Common myeloid progenitor, CD34-positive (primary cell): ENCODE measurements around the gene REPIN1.
A peak's percentile ranks its signal among the peaks of the same experiment; 100 is the strongest.

Experiments
- CTCF ChIA-PET: fragments of 350-600 bp; sonication (Branson Sonifier 250); formaldehyde crosslinking; loops from one replicate; lab custom pipeline; 2021; ENCODE audit warnings: antibody characterized with exemption; lab: Charles Lee
- POLR2A ChIA-PET: fragments of 350-600 bp; sonication (Branson Sonifier 250); formaldehyde crosslinking; loops from one replicate; lab custom pipeline; 2021; ENCODE audit warnings: antibody characterized with exemption; lab: Charles Lee
- DNase-seq, 3 donors: peaks; one replicate each; pipeline versions ENCODE4 v3.0.0 to v3.0.0-alpha.2; 2013
- H3K27ac ChIP-seq, 2 experiments: 1 replicate in 1 of 2; 2 replicates in 1 of 2; pipeline ENCODE4 v1.7.0; 2013; ENCODE audit warnings: inconsistent platforms in 2 of 2, low read length in 2 of 2, mild to moderate bottlenecking in 2 of 2, low read depth in 1 of 2, moderate library complexity in 1 of 2; ENCODE audit not compliant: severe bottlenecking in 2 of 2, insufficient read depth in 1 of 2, poor library complexity in 1 of 2
- H3K27me3 ChIP-seq, 5 experiments: replicated peaks in 2 of 5; 1 replicate in 3 of 5; 2 replicates in 2 of 5; pipeline versions ENCODE4 v1.6.1 to v1.7.0; 2013; ENCODE audit warnings: low read length in 4 of 5, mild to moderate bottlenecking in 2 of 5, moderate library complexity in 2 of 5, inconsistent platforms in 1 of 5; ENCODE audit not compliant: insufficient read depth in 5 of 5, control insufficient read depth in 4 of 5
- H3K36me3 ChIP-seq, 4 experiments: 1 replicate in 2 of 4; 2 replicates in 2 of 4; pipeline versions ENCODE4 v1.6.1 to v1.7.0; 2013; ENCODE audit warnings: low read length in 3 of 4, control low read depth in 1 of 4, mild to moderate bottlenecking in 1 of 4; ENCODE audit not compliant: control insufficient read depth in 4 of 4, insufficient read depth in 4 of 4
- H3K4me1 ChIP-seq, 4 experiments: 1 replicate in 3 of 4; 2 replicates in 1 of 4; pipeline versions ENCODE4 v1.6.1 to v1.7.1; 2013; ENCODE audit warnings: low read length in 3 of 4, mild to moderate bottlenecking in 3 of 4, control low read depth in 1 of 4, inconsistent platforms in 1 of 4, moderate library complexity in 1 of 4; ENCODE audit not compliant: control insufficient read depth in 4 of 4, insufficient read depth in 4 of 4; ENCODE audit errors: control extremely low read depth in 1 of 4
- H3K4me3 ChIP-seq, 7 experiments: 1 replicate in 4 of 7; 2 replicates in 3 of 7; pipeline versions ENCODE4 v1.5.1 to v1.7.0; 2013; ENCODE audit warnings: mild to moderate bottlenecking in 7 of 7, low read length in 6 of 7, moderate library complexity in 6 of 7, inconsistent platforms in 2 of 7, low read depth in 2 of 7, control low read depth in 1 of 7; ENCODE audit not compliant: insufficient read depth in 4 of 7, control insufficient read depth in 1 of 7; ENCODE audit errors: extremely low read depth in 1 of 7
- H3K9me3 ChIP-seq, 5 experiments: 1 replicate in 4 of 5; 2 replicates in 1 of 5; pipeline versions ENCODE4 v1.6.1 to v1.7.1; 2013; ENCODE audit warnings: low read length in 4 of 5, mild to moderate bottlenecking in 2 of 5, inconsistent platforms in 1 of 5, low read depth in 1 of 5, moderate library complexity in 1 of 5; ENCODE audit not compliant: control insufficient read depth in 4 of 5, insufficient read depth in 2 of 5; ENCODE audit errors: control extremely low read depth in 1 of 5
- WGBS: methylation state at CpG from one replicate; pipeline ENCODE4 v1.1.5; 2013; ENCODE audit not compliant: insufficient coverage; 5-methylcytosine and 5-hydroxymethylcytosine counted together

REPIN1 gene

DNA sequence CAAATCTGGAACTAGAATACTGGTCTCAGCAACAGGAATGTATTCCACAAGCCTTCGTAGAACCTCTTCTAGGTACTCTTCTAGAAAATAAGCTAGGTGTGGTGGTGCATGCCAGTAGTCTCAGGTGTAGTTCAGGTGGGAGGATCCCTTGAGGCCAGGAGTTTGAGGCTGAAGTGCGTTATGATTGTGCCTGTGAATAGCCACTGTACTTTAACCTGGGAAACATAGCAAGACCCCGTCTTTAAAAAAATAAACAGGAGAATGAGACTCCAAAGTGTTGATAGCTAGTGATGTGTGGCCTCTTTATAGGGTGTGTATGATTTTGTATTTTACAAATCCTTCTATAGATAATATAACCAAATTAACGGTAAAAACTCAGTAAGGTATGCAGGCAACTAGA is 9.0 kb downstream of the REPIN1 start:
- Histone ChIP-seq H3K36me3 (peaks cover 4 to 27% (median 17%) of the 10 kb centered on the region in 4 experiments), H3K4me1 (peaks cover 15 to 60% (median 40%) of the 10 kb centered on the region in 4 experiments), H3K27me3 (no peaks in the 10 kb centered on the region), H3K4me3 (peak overlapping the region in 1 of 7 experiments; percentile 90), H3K27ac (peak overlapping the region in 1 of 2 experiments; percentile 90), H3K9me3 (no peaks in the 10 kb centered on the region)
- ChIA-PET CTCF (interaction anchor here (0.6 to 2.6 kb wide), 13 partner anchors 8 to 262 kb away, joined by 3 to 16 read pairs (median 3); partner anchors contain the start of genes ACTR3C, LRRC61 and REPIN1), POLR2A (interaction anchor here (1.3 to 2.3 kb wide), 3 partner anchors 9 to 22 kb away, joined by 4 to 13 read pairs (median 12); partner anchors contain the start of gene REPIN1)
- no peak for DNase-seq
- 84% methylated on average over 2 of the region's 4 CpGs for WGBS

DNA sequence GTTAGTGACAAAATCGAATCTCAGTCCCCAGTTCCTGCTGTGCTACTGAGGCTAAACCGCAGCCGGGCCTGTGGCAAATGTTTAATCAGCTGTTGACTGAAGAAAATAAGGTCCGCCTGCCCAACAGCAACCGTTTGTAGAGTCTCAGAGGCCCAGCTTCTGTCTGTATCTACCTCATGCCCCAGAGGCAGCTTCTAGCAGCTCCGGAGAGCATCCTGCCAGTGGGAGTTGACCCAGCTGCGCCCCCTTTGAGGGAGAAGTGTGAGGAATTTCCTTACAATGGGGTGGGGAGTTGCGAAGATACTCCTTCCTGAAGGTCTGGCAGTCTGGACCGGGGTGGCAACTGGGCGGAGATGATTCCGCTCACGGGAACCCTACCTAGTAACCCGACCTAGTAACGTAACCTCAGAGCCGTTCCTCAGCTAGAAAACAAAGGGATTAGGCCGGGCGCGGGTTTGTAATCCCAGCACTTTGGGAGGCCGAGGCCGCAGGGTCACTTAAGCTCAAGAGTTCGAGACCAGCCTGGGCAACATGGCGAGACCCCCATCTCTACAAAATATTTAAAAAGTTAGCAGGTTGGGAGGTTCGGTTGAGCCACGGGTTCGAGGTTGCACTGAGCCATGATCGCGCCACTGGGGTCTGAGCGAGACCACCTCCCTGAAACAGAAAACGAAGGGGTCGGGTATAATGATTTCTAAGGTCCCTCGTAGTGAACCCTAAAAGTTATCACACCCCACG is 9.7 kb downstream of the REPIN1 start:
- Histone ChIP-seq H3K36me3 (peaks cover 2 to 20% (median 12%) of the 10 kb centered on the region in 4 experiments), H3K4me1 (peaks cover 13 to 54% (median 34%) of the 10 kb centered on the region in 4 experiments), H3K27ac (peak overlapping the region; percentile 50 to 90), H3K27me3 (no peaks in the 10 kb centered on the region), H3K9me3 (no peaks in the 10 kb centered on the region), H3K4me3 (peak overlapping the region; percentile 60 to 90 (median 80))
- ChIA-PET CTCF (interaction anchor here (0.9 to 2.6 kb wide), 10 partner anchors 9 to 57 kb away, joined by 3 to 16 read pairs (median 6); partner anchors contain the start of gene REPIN1), POLR2A (interaction anchor here (0.6 to 2.3 kb wide), 4 partner anchors 9 to 23 kb away, joined by 3 to 13 read pairs (median 8); partner anchors contain the start of gene REPIN1)
- DNase-seq, result peak; percentile 72 to 84 (median 73)
- WGBS, result under 1% methylated on average over 18 of the region's 32 CpGs

DNA sequence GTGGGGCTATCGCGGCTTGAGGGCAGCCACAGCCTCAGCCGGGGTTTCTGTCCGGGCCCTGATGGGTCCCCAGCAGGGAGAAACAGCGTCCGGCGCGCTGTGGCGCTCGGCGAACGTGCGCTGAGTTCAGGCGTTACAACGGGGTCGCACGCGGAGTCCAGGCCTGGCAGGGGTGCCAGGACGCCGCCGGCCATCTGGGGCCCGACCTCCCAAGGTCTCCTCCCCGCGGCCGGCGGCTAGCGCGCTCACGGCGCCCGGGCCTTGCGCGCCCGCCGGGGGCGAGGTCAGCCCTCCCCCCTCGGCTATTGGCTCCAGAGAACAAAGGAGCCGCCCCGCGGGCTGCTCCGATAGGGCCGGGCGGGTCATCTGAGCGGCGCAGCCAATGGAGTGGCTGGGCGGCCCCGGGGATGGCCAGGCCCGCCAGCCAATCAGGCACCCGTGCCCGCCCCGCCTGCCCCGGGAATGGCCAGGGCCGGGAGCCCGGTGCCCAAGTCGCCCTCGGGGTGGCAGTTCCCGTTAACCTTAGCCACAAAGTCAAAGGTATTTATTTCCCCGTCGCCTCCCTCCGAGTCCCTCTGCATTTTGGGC is 10.3 kb downstream of the REPIN1 start, which contains the start of gene ZNF775:
TSS of gene ZNF775 (plus strand) at position 478 of the 588 bp plus-strand sequence. CDS start 9,141 bp downstream, outside the sequence.
- peak; percentile 92 to 95 (median 94) for DNase-seq
- Histone ChIP-seq H3K27ac (peak within 1 kb of the TSS; percentile 50 to 90), H3K4me3 (peak within 1 kb of the TSS; percentile 73 to 90 (median 84)), H3K9me3 (no peaks in the 10 kb centered on the region), H3K36me3 (peaks cover 0 to 14% (median 7%) of the 10 kb centered on the region in 4 experiments), H3K4me1 (peaks cover 11 to 54% (median 31%) of the 10 kb centered on the region in 4 experiments), H3K27me3 (no peaks in the 10 kb centered on the region)
- 0% methylated on average over 44 of the region's 60 CpGs for WGBS
- CTCF ChIA-PET, result interaction anchor here (1.2 to 2.6 kb wide), 9 partner anchors 9 to 58 kb away, joined by 3 to 16 read pairs (median 7); partner anchors contain the start of gene REPIN1
- POLR2A ChIA-PET, result interaction anchor here (0.6 to 2.3 kb wide), 4 partner anchors 10 to 16 kb away, joined by 3 to 13 read pairs (median 8); partner anchors contain the start of gene REPIN1

DNA sequence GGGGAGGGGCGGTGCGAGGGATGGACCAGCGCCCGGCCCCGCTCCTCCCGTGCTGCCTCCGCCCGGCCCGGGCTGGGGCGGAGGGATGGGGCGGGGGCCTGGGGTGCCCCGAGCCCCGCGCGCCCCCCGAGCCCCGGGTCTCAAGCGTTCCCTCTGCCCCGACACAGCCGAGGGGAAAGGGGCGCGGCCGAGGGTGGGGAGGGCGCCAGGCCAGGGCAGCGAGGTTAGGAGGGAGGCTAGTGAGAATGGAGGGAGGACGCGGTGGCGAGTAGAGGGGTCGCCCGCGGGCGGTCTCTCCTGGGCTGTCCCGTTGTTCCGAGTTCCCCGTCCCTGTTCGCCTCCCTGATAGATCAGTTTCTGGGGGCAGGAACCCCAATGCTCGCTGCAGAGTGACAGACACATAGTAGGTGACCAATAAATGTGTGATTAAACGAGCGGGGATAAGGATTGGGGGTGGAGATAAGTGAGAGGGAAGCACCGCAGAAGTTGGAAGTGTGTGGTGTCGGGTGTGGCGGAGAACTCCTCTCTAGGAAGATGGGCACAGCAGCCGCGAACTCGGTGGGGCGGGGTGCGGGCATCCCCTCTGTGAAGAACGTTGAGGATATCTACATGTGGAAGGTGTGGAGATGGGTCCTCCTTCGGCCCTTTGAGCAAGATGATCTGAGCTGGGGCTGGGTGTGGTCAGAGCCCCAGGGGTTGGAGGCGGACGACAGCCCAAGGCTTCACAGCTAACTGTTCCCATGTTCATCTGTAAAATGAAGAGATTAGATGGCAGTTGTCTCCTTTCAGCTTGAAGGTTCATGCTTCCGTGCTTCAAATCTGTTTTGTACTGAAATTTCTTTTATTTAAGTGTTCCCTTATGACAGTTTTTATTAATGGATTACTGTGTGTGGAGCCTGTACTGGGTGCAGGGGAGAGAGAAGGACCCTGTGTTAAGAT is 11.1 kb downstream of the REPIN1 start:
- Histone ChIP-seq H3K36me3 (peaks cover 0 to 6% (median 2%) of the 10 kb centered on the region in 4 experiments), H3K27ac (peak overlapping the region in 1 of 2 experiments; percentile 78), H3K4me3 (peak overlapping the region; percentile 73 to 90 (median 84)), H3K4me1 (peaks cover 11 to 58% (median 30%) of the 10 kb centered on the region in 4 experiments), H3K27me3 (no peaks in the 10 kb centered on the region), H3K9me3 (no peaks in the 10 kb centered on the region)
- DNase-seq, result peak in 1 of 3 donors; percentile 51
- ChIA-PET CTCF (interaction anchor here (0.9 to 2.0 kb wide), 4 partner anchors 9 to 26 kb away, joined by 3 to 7 read pairs (median 6); a partner anchor contains a TSS), POLR2A (interaction anchor here (0.9 to 2.3 kb wide), 3 partner anchors 11 to 16 kb away, joined by 3 to 13 read pairs (median 12); partner anchors contain the start of gene REPIN1)
- 2% methylated on average over 37 of the region's 52 CpGs for WGBS

DNA sequence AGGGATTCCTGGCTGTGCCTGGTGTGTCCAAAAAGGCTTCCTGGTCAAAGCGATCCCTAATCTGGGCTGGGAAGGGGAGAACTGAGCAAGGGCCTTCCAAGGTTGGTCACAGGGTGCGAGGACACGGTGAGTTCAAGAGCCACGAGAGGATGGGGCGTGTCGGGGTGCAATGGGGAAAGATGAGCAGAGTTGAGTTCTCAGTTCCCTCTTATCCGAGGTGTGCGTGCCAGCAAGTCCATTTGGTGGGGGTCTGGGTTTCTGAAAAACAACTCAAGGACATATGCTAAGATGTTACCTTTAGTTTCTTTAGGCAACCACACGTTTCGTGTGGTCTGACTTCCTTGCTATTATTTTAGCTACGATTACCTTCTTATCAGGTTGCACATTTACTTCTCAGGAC is 11.8 kb downstream of the REPIN1 start:
- Histone ChIP-seq H3K36me3 (peaks cover 0 to 4% (median under 1%) of the 10 kb centered on the region in 4 experiments), H3K4me1 (peaks cover 11 to 61% (median 30%) of the 10 kb centered on the region in 4 experiments), H3K27ac (peak overlapping the region in 1 of 2 experiments; percentile 78), H3K27me3 (no peaks in the 10 kb centered on the region), H3K4me3 (peak overlapping the region in 3 of 7 experiments; percentile 84 to 89 (median 87)), H3K9me3 (no peaks in the 10 kb centered on the region)
- ChIA-PET CTCF (interaction anchor here (0.9 to 1.8 kb wide), 3 partner anchors 10 to 26 kb away, joined by 3 to 7 read pairs (median 4); a partner anchor contains a TSS), POLR2A (interaction anchor here (1.0 kb wide), 1 partner anchor 11 kb away, joined by 4 read pairs; no protein-coding TSS in a partner anchor)
- WGBS, result 92% methylated on average over 11 of the region's 11 CpGs
- DNase-seq, result no peak
